Fibroblast of lung (primary cell): Measurements from ENCODE around the gene HOXA7. TPM values are rescaled to one million over a fixed set of nuclear protein-coding genes. Genes with fewer than 3 reads are reported as not detected.
A peak's percentile ranks its signal among the peaks of the same experiment; 100 is the strongest.

Experiments
- DNase-seq, 2 donors: peaks; one replicate each; pipeline versions ENCODE4 v3.0.0 to v3.0.0-alpha.2; 2010; ENCODE audit warnings: low read depth in 2 of 2
- H2AFZ ChIP-seq: 2 replicates; pipeline ENCODE4 v1.5.1; 2012; ENCODE audit warnings: low read length, control low read depth, inconsistent platforms
- H3K27ac ChIP-seq: 2 replicates; pipeline ENCODE4 v1.5.1; 2011; ENCODE audit warnings: low read length, control low read depth; ENCODE audit not compliant: insufficient read depth
- H3K27me3 ChIP-seq: 2 replicates; pipeline ENCODE4 v1.5.1; 2011; ENCODE audit warnings: mild to moderate bottlenecking, low read length; ENCODE audit not compliant: control insufficient read depth, insufficient read depth
- H3K36me3 ChIP-seq: 2 replicates; pipeline ENCODE4 v1.5.1; 2011; ENCODE audit warnings: low read length; ENCODE audit not compliant: control insufficient read depth, insufficient read depth
- H3K4me1 ChIP-seq: 2 replicates; pipeline ENCODE4 v1.5.1; 2011; ENCODE audit warnings: low read length; ENCODE audit not compliant: control insufficient read depth, insufficient read depth; ENCODE audit errors: extremely low read depth
- H3K4me2 ChIP-seq: 2 replicates; pipeline ENCODE4 v1.5.1; 2011; ENCODE audit warnings: low read length, control low read depth; ENCODE audit not compliant: insufficient read depth; ENCODE audit errors: extremely low read depth
- H3K4me3 ChIP-seq, 4 experiments: fragments of 200-600 bp in 1 of 4; sonication (generic) in 1 of 4; replicated peaks in 1 of 4; 2 replicates each; pipeline ENCODE4 v1.5.1; 2011 to 2016; ENCODE audit warnings: low read length in 4 of 4, low read depth in 3 of 4, mild to moderate bottlenecking in 3 of 4, control low read depth in 2 of 4, inconsistent platforms in 1 of 4, mixed read lengths in 1 of 4; ENCODE audit not compliant: insufficient read depth in 1 of 4; ENCODE audit errors: control extremely low read depth in 1 of 4
- H3K79me2 ChIP-seq: 2 replicates; pipeline ENCODE4 v1.5.1; 2012; ENCODE audit warnings: mild to moderate bottlenecking, low read length, inconsistent platforms; ENCODE audit not compliant: control insufficient read depth, insufficient read depth
- H3K9ac ChIP-seq: 2 replicates; pipeline ENCODE4 v1.5.1; 2011; ENCODE audit warnings: mild to moderate bottlenecking, low read length, control low read depth; ENCODE audit not compliant: insufficient read depth
- H3K9me3 ChIP-seq: 2 replicates; pipeline ENCODE4 v1.5.1; 2012; ENCODE audit warnings: low read depth, low read length; ENCODE audit not compliant: control insufficient read depth, insufficient read depth
- H4K20me1 ChIP-seq: 2 replicates; pipeline ENCODE4 v1.5.1; 2011; ENCODE audit warnings: low read length; ENCODE audit not compliant: control insufficient read depth, insufficient read depth; ENCODE audit errors: extremely low read depth
- EZH2 ChIP-seq: IDR thresholded peaks from 2 replicates; pipeline ENCODE4 v1.5.1; 2012; ENCODE audit warnings: low read length, control low read depth, mild to moderate bottlenecking; ENCODE audit errors: missing control alignments
- polyA plus RNA-seq, 2 donors: library from polyadenylated mRNA; depleted of rRNA in 1 of 2; stranded (reverse) in 1 of 2; unstranded in 1 of 2; fragments of >200 nt; gene quantifications; 2 replicates each; pipeline ENCODE4 v1.2.1, GENCODE V29; 2011 to 2012; ENCODE audit warnings: missing spikeins in 1 of 2
- total RNA-seq: library from RNA; depleted of rRNA; stranded (reverse); fragments of >200 nt; gene quantifications from 2 replicates; pipeline ENCODE4 v1.2.1, GENCODE V29; 2014
- TF ChIP-seq, protein P1 (sequence below), 2 donors: IDR thresholded peaks in 1 of 2; conservative IDR thresholded peaks in 1 of 2; 1 replicate in 1 of 2; 2 replicates in 1 of 2; pipeline ENCODE4 v1.5.1; 2011 to 2012; ENCODE audit warnings: low read length in 2 of 2, control low read depth in 1 of 2, inconsistent platforms in 1 of 2, low read depth in 1 of 2, mild to moderate bottlenecking in 1 of 2

HOXA7 gene
- total and polyA plus RNA-seq, 2 donors (not counting 1 experiment from before 2014, with no cell fraction given), result 1.2 to 5.3 TPM

DNA sequence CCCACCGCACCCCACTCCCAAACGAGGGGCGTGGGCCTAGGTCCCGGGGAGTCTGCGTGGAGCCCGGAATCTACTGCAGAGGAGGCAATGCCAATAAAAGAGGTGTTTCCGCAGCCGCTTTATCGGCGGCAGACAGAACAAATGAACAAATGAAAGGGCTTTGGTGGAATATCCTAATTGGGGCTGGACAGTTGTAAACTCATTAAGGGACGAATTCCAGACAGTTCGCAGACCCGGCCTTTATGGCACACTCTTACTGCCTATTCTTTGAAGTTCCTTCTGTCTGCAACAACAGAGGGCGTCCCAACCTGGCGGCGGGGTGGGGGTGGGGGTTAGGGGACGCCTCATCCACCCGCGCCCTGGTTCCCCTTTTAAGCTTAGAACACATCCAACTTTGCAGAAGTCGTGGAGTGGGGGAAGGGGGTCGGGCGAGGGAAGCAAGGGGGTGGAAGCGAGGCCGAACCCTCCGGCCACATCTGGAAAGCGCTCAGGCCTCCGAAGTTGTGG lies 4.8 kb upstream of the HOXA7 start:
- no peaks in the 10 kb centered on the region for H3K79me2 ChIP-seq

DNA sequence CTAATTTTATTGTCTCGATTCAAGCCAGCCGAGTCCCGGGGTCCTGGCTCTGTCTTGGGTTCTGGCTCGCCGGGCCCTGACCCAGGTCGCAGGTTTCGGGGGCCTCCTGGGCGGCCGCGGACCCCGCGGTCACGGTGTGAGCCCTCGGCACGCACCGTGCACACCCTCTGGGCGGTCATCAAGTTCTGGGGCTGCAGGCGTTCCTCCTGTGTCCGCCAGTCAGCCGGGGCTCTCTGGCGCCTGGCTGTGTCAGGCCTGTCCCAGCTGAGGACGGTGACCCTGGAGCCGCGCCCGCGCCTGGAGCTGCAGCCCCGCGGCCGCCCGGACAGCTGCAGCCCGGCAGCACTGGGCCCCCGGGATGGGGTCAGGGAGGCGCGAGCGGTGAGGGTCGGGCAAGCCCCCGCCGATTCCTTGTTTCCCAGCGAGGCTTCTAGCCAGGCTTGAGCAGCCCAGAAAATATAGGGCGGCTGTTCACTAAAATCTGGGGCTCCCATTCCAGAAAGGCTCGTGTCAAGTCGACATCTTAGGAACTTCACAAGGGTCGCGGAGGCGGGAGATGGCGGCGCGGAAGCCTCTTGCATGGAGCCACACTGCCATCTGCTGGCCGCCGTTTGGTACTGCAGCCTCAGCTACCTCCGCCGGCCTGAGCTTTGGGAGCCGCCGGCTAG lies 4.2 kb upstream of the HOXA7 start:
- Histone ChIP-seq H3K9me3 (no peaks in the 10 kb centered on the region), H3K4me2 (peak overlapping the region; percentile 75), H3K79me2 (no peaks in the 10 kb centered on the region), H2AFZ (peak overlapping the region; percentile 75), H3K4me3 (peak overlapping the region; percentile 39 to 74 (median 54)), H3K4me1 (no peaks in the 10 kb centered on the region), H3K27ac (no peak overlapping the region), H3K36me3 (no peaks in the 10 kb centered on the region), H4K20me1 (no peaks in the 10 kb centered on the region), H3K27me3 (peaks cover 23% of the 10 kb centered on the region), H3K9ac (peak overlapping the region; percentile 33)
- peak; percentile 55 to 84 for DNase-seq
- no peak for TF ChIP-seq EZH2
- TF ChIP-seq, protein P1, sequence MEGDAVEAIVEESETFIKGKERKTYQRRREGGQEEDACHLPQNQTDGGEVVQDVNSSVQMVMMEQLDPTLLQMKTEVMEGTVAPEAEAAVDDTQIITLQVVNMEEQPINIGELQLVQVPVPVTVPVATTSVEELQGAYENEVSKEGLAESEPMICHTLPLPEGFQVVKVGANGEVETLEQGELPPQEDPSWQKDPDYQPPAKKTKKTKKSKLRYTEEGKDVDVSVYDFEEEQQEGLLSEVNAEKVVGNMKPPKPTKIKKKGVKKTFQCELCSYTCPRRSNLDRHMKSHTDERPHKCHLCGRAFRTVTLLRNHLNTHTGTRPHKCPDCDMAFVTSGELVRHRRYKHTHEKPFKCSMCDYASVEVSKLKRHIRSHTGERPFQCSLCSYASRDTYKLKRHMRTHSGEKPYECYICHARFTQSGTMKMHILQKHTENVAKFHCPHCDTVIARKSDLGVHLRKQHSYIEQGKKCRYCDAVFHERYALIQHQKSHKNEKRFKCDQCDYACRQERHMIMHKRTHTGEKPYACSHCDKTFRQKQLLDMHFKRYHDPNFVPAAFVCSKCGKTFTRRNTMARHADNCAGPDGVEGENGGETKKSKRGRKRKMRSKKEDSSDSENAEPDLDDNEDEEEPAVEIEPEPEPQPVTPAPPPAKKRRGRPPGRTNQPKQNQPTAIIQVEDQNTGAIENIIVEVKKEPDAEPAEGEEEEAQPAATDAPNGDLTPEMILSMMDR (conservative IDR thresholded peaks at IDR 0.05 in 1 of 2, IDR thresholded peaks at IDR 0.05 in 1 of 2; ENCODE audit: low read depth in 1 of 2, low read length in 2 of 2), result peak; percentile 79 to 84

More for the DNA sequence above, 4.8 kb upstream of the HOXA7 start:
- Histone ChIP-seq H3K27ac (no peak overlapping the region), H3K4me2 (peak overlapping the region; percentile 75), H3K36me3 (no peaks in the 10 kb centered on the region), H3K4me1 (no peaks in the 10 kb centered on the region), H3K4me3 (peak overlapping the region; percentile 39 to 74 (median 54)), H2AFZ (peak overlapping the region; percentile 75), H3K9ac (no peak overlapping the region), H3K27me3 (peaks cover 29% of the 10 kb centered on the region), H3K9me3 (no peaks in the 10 kb centered on the region), H4K20me1 (no peaks in the 10 kb centered on the region)
- DNase-seq, result no peak
- no peak for TF ChIP-seq EZH2
- TF ChIP-seq, protein P1 (conservative IDR thresholded peaks at IDR 0.05 in 1 of 2, IDR thresholded peaks at IDR 0.05 in 1 of 2; ENCODE audit: low read depth in 1 of 2, low read length in 2 of 2), result no peak

DNA sequence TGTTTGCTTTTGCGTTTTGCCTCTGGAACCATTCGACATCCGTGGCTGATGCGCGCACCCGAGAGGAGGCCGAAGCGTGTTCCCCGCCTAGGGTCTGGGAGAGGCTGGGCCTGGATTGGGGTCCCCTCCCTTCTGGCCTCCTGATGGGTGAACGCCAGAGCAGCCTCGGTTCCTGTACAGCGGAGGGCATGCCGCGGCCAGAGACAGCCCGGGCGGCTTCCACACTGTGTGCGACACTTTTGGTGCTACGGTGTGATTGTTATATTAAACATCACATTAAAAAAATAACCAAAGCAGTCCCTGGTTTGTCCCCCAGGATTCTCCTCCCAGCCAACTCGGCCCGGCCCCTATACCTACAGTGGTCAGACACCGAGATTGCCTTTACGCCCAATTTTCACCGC lies 3.7 kb upstream of the HOXA7 start:
- TF ChIP-seq EZH2, result no peak
- TF ChIP-seq, protein P1 (conservative IDR thresholded peaks at IDR 0.05 in 1 of 2, IDR thresholded peaks at IDR 0.05 in 1 of 2; ENCODE audit: low read depth in 1 of 2, low read length in 2 of 2), result no peak
- Histone ChIP-seq H2AFZ (peak overlapping the region; percentile 44), H3K79me2 (no peaks in the 10 kb centered on the region), H3K36me3 (no peaks in the 10 kb centered on the region), H3K27ac (no peak overlapping the region), H3K4me1 (peaks cover 4% of the 10 kb centered on the region), H3K27me3 (peaks cover 18% of the 10 kb centered on the region), H3K4me2 (peak overlapping the region; percentile 75), H3K9me3 (no peaks in the 10 kb centered on the region), H3K4me3 (peak overlapping the region in 1 of 4 experiments; percentile 74), H4K20me1 (no peaks in the 10 kb centered on the region), H3K9ac (no peak overlapping the region)
- DNase-seq, result no peak
